GM23248 (cell line): ENCODE results near the gene VANGL2. TPM values are rescaled to one million over a fixed set of nuclear protein-coding genes. Genes with fewer than 3 reads are reported as not detected.

ENCODE experiments used
- DNase-seq: peaks from one replicate; pipeline ENCODE4 v3.0.0-alpha.2; 2015
- H2AFZ ChIP-seq: fragments of 200-600 bp; sonication (generic); 2 replicates; pipeline ENCODE4 v1.6.1; 2016; ENCODE audit warnings: antibody characterized with exemption
- H3F3A ChIP-seq: fragments of 200-600 bp; sonication (generic); 2 replicates; pipeline ENCODE4 v1.6.1; 2016; ENCODE audit warnings: mild to moderate bottlenecking, antibody characterized with exemption, mixed run types; ENCODE audit not compliant: insufficient read depth
- H3K27ac ChIP-seq: fragments of 200-600 bp; sonication (generic); 2 replicates; pipeline ENCODE4 v1.5.1; 2016; ENCODE audit warnings: mild to moderate bottlenecking
- H3K27me3 ChIP-seq: fragments of 200-600 bp; sonication (generic); replicated peaks from 2 replicates; pipeline ENCODE4 v1.6.1; 2016; ENCODE audit warnings: mild to moderate bottlenecking; ENCODE audit not compliant: insufficient read depth
- H3K36me3 ChIP-seq: fragments of 200-600 bp; sonication (generic); 2 replicates; pipeline ENCODE4 v1.6.1; 2016; ENCODE audit warnings: low read depth, mild to moderate bottlenecking
- H3K4me1 ChIP-seq: fragments of 200-600 bp; sonication (generic); 2 replicates; pipeline ENCODE4 v1.6.1; 2016; ENCODE audit warnings: mild to moderate bottlenecking; ENCODE audit not compliant: insufficient read depth
- H3K4me2 ChIP-seq: fragments of 200-600 bp; sonication (generic); one replicate; pipeline ENCODE4 v1.6.1; 2016; ENCODE audit warnings: mild to moderate bottlenecking; ENCODE audit not compliant: unreplicated experiment
- H3K4me3 ChIP-seq: fragments of 200-600 bp; sonication (generic); 2 replicates; pipeline ENCODE4 v1.5.1; 2016; ENCODE audit warnings: mild to moderate bottlenecking
- H3K79me2 ChIP-seq: fragments of 200-600 bp; sonication (generic); 2 replicates; pipeline ENCODE4 v1.6.1; 2016; ENCODE audit warnings: mild to moderate bottlenecking; ENCODE audit not compliant: insufficient read depth
- H3K9ac ChIP-seq: fragments of 200-600 bp; sonication (generic); 2 replicates; pipeline ENCODE4 v1.6.1; 2016; ENCODE audit warnings: mild to moderate bottlenecking
- H3K9me2 ChIP-seq: fragments of 200-600 bp; sonication (generic); 2 replicates; pipeline ENCODE4 v1.6.1; 2016; ENCODE audit warnings: mixed run types, mild to moderate bottlenecking, moderate library complexity; ENCODE audit not compliant: insufficient read depth
- H3K9me3 ChIP-seq: fragments of 200-600 bp; sonication (generic); one replicate; pipeline ENCODE4 v1.6.1; 2017; ENCODE audit warnings: low read depth
- H4K20me1 ChIP-seq: fragments of 200-600 bp; sonication (generic); 2 replicates; pipeline ENCODE4 v1.6.0; 2016; ENCODE audit not compliant: insufficient read depth
- EZH2 ChIP-seq: fragments of 200-600 bp; sonication (generic); IDR thresholded peaks from 2 replicates; pipeline ENCODE4 v1.6.1; 2018; ENCODE audit warnings: antibody characterized with exemption, mild to moderate bottlenecking; ENCODE audit not compliant: insufficient read depth, poor library complexity, severe bottlenecking
- EZH2phosphoT487 ChIP-seq: fragments of 200-600 bp; sonication (generic); IDR thresholded peaks from 2 replicates; pipeline ENCODE4 v1.6.1; 2018; ENCODE audit warnings: antibody characterized with exemption, moderate library complexity, mild to moderate bottlenecking, low read depth; ENCODE audit not compliant: insufficient read depth
- WGBS, 2 experiments: methylation state at CpG; one replicate each; pipeline ENCODE4 v1.1.6; 2015 to 2017; ENCODE audit warnings: low lambda C conversion rate in 2 of 2, low coverage in 1 of 2; ENCODE audit errors: missing lambda C conversion rate in 2 of 2; 5-methylcytosine and 5-hydroxymethylcytosine counted together
- in situ Hi-C: fragments of 300-500 bp; cut with MboI; formaldehyde crosslinking; loops from 2 replicates; pipeline ENCODE4 v1.15.0; 2020
- polyA plus RNA-seq: library from polyadenylated mRNA; unstranded; fragments of >200 nt; fragmentation: Nextera tagmentation; extraction: Ambion mirVana; gene quantifications from 2 replicates; pipeline ENCODE4 v1.2.1, GENCODE V29; 2016
- total RNA-seq: library from RNA; depleted of rRNA; stranded (reverse); fragments of >200 nt; shearing (Covaris generic); gene quantifications from 2 replicates; pipeline ENCODE4 v1.2.3, GENCODE V29; 2014

The VANGL2 gene
- total and polyA plus RNA-seq, 2 experiments from 2014 or later, result not detected

- TF ChIP-seq EZH2phosphoT487 (0 out of 2 replicates have a peak, but pooled peaks have one; percentile 65), EZH2 (no peak)
- H3K27ac ChIP-seq, result no peak overlapping the region
- H3K9me2 ChIP-seq, result no peaks in the 10 kb centered on the region
- H3K9me3 ChIP-seq, result no peaks in the 10 kb centered on the region
- peak overlapping the region; percentile 57; the same call in 1 of the 2 replicates for H2AFZ ChIP-seq
- DNase-seq, result no peak
- WGBS, 2 experiments, result 3 to 6% methylated on average over 35 to 55 of the region's 55 CpGs
- H3K36me3 ChIP-seq, result no peaks in the 10 kb centered on the region
- no peak overlapping the region for H3K4me2 ChIP-seq
- in situ Hi-C loops, result no loop called here
- H3F3A ChIP-seq, result no peaks in the 10 kb centered on the region
- H3K4me1 ChIP-seq, result no peaks in the 10 kb centered on the region
- no peak overlapping the region for H3K9ac ChIP-seq
- H4K20me1 ChIP-seq, result no peaks in the 10 kb centered on the region
- peaks cover 65% of the 10 kb centered on the region for H3K27me3 ChIP-seq
- H3K79me2 ChIP-seq, result no peaks in the 10 kb centered on the region
- no peak overlapping the region for H3K4me3 ChIP-seq
Measured at GRCh38 chr1:160400646-160401486, 502 bp downstream of the VANGL2 start.

GRCh38 chr1:160401487-160401805 lies 1.1 kb downstream of the VANGL2 start:
- Histone ChIP-seq H3K36me3 (no peaks in the 10 kb centered on the region), H3K9ac (no peak overlapping the region), H3K9me3 (no peaks in the 10 kb centered on the region), H3K9me2 (no peaks in the 10 kb centered on the region), H3F3A (no peaks in the 10 kb centered on the region), H3K4me2 (no peak overlapping the region), H3K4me1 (no peaks in the 10 kb centered on the region), H3K79me2 (no peaks in the 10 kb centered on the region), H2AFZ (no peak overlapping the region), H3K27ac (no peak overlapping the region), H3K27me3 (peaks cover 70% of the 10 kb centered on the region), H3K4me3 (no peak overlapping the region), H4K20me1 (no peaks in the 10 kb centered on the region)
- in situ Hi-C loops, result no loop called here
- 24 to 28% methylated on average over 7 of the region's 7 CpGs for WGBS, 2 experiments
- DNase-seq, result no peak
- TF ChIP-seq EZH2, result no peak
- no peak for TF ChIP-seq EZH2phosphoT487

GRCh38 chr1:160402001-160402795 lies 1.8 kb downstream of the VANGL2 start:
- no peaks in the 10 kb centered on the region for H3K79me2 ChIP-seq
- H3K36me3 ChIP-seq, result no peaks in the 10 kb centered on the region
- H3K4me3 ChIP-seq, result no peak overlapping the region
- in situ Hi-C loops, result no loop called here
- H3K27ac ChIP-seq, result no peak overlapping the region
- H4K20me1 ChIP-seq, result no peaks in the 10 kb centered on the region
- 30 to 33% methylated on average over 9 of the region's 9 CpGs for WGBS, 2 experiments
- H3K9me2 ChIP-seq, result no peaks in the 10 kb centered on the region
- no peak for DNase-seq
- no peak overlapping the region for H2AFZ ChIP-seq
- no peaks in the 10 kb centered on the region for H3F3A ChIP-seq
- no peaks in the 10 kb centered on the region for H3K9me3 ChIP-seq
- H3K9ac ChIP-seq, result no peak overlapping the region
- H3K4me2 ChIP-seq, result no peak overlapping the region
- H3K27me3 ChIP-seq, result peaks cover 70% of the 10 kb centered on the region
- H3K4me1 ChIP-seq, result no peaks in the 10 kb centered on the region
- TF ChIP-seq EZH2 (no peak), EZH2phosphoT487 (no peak)

GRCh38 chr1:160403244-160403643 lies 2.9 kb downstream of the VANGL2 start:
- no peaks in the 10 kb centered on the region for H3K9me2 ChIP-seq
- H3K4me3 ChIP-seq, result no peak overlapping the region
- H4K20me1 ChIP-seq, result no peaks in the 10 kb centered on the region
- peaks cover 66% of the 10 kb centered on the region for H3K27me3 ChIP-seq
- 36 to 42% methylated on average over 3 of the region's 3 CpGs for WGBS, 2 experiments
- no peak overlapping the region for H3K4me2 ChIP-seq
- no peaks in the 10 kb centered on the region for H3K4me1 ChIP-seq
- no peaks in the 10 kb centered on the region for H3K79me2 ChIP-seq
- H3K27ac ChIP-seq, result no peak overlapping the region
- H3K9ac ChIP-seq, result no peak overlapping the region
- no peaks in the 10 kb centered on the region for H3K36me3 ChIP-seq
- no peak for DNase-seq
- in situ Hi-C loops, result no loop called here
- no peaks in the 10 kb centered on the region for H3K9me3 ChIP-seq
- TF ChIP-seq EZH2, result no peak
- TF ChIP-seq EZH2phosphoT487, result no peak
- H3F3A ChIP-seq, result no peaks in the 10 kb centered on the region
- no peak overlapping the region for H2AFZ ChIP-seq
